OCI-LY3 (cell line): Measurements from ENCODE around the gene KDM4E.

Experiments used
- EZH2phosphoT487 ChIP-seq: fragments of 200-600 bp; shearing (Covaris generic); IDR thresholded peaks from 2 replicates; pipeline ENCODE4 v1.6.1; 2018; ENCODE audit warnings: antibody characterized with exemption, mixed run types, low read depth
- TF ChIP-seq, protein P1 (sequence below): fragments of 200-600, 300-600 bp; sonication (generic); IDR thresholded peaks from 2 replicates; pipeline ENCODE4 v1.5.1; 2014; ENCODE audit warnings: antibody characterized with exemption, low read length, low read depth

DNA sequence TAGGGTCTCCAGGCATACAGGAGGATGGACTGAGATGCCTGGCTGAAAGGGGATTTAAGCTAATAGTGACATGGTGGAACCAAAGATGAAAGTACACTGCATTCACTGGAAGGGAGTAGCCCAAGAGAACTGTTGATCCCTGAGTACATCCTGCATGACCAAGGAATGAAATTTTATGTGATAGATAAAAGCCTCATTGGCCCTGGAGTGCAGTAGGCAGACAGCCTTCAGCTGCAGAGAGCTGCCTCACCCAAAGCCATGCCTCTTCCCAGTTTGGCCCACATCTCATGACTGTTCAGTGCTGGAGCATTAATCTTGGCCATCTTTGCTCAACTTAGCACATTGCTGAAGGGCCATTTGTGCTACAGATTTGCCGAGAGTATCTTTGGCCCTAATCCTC lies 8.0 kb downstream of the KDM4E start:
- TF ChIP-seq, protein P1, sequence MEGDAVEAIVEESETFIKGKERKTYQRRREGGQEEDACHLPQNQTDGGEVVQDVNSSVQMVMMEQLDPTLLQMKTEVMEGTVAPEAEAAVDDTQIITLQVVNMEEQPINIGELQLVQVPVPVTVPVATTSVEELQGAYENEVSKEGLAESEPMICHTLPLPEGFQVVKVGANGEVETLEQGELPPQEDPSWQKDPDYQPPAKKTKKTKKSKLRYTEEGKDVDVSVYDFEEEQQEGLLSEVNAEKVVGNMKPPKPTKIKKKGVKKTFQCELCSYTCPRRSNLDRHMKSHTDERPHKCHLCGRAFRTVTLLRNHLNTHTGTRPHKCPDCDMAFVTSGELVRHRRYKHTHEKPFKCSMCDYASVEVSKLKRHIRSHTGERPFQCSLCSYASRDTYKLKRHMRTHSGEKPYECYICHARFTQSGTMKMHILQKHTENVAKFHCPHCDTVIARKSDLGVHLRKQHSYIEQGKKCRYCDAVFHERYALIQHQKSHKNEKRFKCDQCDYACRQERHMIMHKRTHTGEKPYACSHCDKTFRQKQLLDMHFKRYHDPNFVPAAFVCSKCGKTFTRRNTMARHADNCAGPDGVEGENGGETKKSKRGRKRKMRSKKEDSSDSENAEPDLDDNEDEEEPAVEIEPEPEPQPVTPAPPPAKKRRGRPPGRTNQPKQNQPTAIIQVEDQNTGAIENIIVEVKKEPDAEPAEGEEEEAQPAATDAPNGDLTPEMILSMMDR = no peak
- no peak for TF ChIP-seq EZH2phosphoT487
